M059J (cell line): ENCODE results near the gene BPIFB2. TPM values are rescaled to one million over a fixed set of nuclear protein-coding genes. Genes with fewer than 3 reads are reported as not detected.
"Not testable (repeated sequence)": the region's sequence is repeated elsewhere in the genome, so short reads cannot be mapped to it uniquely, and the experiment has no call there.

Experiments
- DNase-seq: peaks from one replicate; pipeline ENCODE4 v3.0.0-alpha.2; 2012; ENCODE audit warnings: low read depth
- total RNA-seq: library from RNA; depleted of rRNA; stranded (reverse); fragments of >200 nt; shearing (Covaris generic); gene quantifications from 2 replicates; pipeline ENCODE4 v1.2.3, GENCODE V29; 2014; rRNA removed

Gene BPIFB2, protein sequence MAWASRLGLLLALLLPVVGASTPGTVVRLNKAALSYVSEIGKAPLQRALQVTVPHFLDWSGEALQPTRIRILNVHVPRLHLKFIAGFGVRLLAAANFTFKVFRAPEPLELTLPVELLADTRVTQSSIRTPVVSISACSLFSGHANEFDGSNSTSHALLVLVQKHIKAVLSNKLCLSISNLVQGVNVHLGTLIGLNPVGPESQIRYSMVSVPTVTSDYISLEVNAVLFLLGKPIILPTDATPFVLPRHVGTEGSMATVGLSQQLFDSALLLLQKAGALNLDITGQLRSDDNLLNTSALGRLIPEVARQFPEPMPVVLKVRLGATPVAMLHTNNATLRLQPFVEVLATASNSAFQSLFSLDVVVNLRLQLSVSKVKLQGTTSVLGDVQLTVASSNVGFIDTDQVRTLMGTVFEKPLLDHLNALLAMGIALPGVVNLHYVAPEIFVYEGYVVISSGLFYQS
- total RNA-seq: not detected in 2 replicates

DNA sequence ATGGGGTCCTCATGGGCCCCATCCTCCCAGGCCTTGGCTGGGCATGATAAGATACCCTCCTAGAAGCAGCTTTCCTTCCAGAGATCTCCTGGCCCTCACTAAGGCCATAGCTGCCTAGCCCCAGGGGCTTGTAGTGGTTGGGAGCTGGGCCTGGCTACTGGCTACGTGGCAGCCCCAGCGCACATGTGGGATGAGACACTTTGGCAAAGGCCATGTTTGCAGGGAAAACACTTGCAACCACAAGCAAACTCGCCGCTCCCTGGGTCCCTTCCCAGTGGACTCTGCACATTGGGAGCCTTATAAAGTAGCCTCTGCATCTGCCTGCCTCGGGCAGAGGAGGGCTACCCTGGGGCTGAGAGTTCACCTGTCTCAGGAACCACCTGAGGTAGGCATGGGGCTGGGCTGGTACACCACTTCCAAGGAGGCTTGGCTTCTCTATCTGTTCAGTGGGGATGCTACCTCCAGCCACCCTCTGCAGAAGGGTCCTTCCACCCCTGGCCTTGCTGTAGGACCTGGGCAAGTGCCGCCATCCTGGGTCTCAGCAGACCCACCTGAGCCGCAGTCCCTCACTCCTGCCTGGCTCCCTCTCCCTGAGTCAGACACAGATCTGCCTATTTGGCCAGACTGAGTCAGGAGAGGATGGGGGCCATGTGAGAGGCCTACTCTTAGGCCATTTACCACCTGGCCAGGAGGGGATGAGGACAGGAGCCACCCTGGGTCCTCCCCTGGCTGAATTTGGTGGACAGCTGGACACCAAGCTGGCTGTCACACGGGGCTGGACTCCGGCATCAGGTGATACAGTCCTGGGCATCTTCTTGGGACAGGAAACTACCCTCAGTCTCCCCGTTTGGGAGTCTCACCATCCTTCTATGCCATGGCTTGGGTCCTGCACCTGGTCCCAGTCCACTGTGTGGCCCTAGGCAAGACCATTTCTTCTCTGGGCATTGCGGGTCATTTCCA, at the start of gene BPIFB2:
BPIFB2 (plus strand) TSS at position 329 of the 960 bp plus-strand sequence. CDS start 871 bp downstream, outside the sequence.
- peak; percentile 12 for DNase-seq

DNA sequence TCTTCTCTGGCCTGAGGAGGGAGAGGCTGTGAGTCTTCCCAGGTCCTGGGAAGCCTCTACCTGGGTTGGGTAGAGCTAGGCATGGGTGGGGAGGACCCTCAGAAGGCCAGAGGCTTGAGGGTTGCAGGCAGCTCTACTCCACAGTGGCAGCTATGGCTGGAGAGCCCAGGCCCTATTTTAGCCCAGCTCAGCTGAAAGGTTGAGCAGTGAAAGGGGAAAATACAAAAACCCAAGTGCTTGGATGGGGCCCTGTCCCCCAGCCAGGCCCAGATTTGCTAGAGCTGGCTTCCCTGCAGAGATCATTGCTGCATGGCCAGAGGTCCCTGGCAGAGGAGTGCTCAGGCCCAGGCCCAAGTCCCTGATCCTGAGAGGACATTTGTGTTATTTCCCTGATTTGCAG, 48.9 kb upstream of the BPIFB2 start:
- no peak for DNase-seq

DNA sequence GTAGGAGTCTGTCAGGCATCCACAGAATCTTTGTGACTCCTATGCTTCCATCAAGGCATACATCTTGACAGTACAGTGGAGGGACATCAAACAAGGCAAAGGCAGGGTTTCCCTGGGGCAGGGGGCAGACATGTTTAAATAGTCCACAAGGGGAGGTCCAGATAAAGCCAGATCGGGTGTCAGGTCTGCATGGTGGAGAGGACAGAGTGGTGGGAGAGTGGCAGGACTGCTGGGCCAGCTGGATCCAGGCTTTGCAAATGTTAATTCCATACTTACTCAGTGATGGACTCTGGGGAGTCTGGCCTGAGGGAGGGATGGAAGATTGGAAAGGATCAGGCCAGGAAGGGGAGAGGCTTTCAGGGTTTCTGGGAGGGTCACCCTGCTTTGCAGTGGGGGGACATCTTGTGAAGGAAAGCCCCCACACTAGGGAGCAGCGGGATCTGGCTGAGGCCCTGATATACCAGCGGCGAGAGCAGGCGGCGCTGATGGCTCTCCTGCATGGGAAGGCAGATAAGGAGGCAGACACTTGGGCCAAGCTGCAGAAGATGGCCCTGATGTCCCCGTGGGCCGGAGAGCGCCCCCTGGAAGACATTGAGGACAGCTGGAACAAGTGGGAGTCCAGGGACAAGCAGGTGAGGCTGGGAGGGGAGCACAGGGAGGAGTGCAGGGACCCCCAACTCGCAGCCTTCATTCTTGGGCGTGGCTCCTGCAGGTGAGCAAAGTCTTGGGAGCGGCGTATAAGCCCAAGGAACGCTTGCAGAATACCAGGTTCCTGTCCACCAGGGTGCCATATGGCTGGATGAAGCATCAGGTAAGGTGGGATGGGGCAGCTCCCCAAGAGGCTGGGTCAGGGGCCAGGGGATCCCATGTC, 47.9 kb upstream of the BPIFB2 start:
- no peak for DNase-seq

DNA sequence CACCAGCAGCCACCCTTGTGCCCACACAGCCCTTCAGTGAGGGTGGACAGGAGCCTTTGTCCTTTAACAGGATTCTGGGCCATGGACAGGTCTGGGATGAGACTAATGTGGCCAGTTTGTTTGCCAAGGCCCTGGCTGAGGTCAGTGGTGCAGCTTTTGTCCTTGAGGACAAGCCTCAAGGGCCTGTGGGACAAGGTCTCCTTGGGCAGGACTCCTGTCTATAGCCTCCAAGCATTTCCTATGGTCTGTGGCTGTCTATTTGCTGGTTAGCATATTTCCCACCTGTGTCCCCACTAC, 47.3 kb upstream of the BPIFB2 start:
- DNase-seq: no peak

DNA sequence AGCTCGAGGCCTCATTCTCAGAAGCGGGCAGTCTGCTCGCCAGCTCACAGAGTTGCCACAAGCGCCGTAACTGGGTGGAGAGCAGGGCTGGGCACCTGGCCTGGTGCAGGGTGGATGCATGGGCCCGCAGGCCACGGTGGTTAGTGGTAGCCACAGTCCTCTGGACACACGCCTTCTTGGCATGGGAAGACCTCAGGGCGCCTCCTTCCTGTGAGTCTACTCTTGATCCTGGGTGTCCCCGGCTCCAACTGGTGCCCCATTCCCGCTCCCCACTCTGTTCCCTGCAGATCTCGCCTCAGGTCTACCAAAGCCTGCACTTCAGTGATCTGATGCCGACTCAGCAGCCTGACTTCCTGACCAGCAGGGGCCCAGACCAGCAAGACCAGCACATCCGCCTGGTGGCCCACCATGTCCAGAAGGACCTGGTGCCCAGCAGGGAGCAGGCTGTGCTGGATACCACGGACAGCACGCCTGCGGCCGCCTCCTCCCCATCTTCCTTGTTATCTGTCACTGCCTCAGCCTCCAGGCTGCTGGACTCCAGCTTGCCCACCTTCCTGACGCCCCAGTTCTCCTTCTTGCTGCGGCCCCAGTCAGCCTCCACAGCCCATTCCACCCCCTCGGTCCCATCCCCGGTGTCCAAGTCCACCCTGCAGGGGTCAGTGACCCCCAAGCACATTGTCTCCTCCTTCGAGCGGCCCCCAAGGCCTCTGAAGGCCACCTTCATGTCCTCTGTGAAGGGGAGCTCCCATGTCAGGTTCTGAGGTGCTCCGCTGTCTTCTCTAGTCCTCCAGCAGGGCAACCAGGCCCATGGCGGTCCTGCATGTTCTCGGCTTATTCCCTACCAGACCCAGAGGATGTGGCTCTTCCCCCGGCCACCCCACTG, 46.4 kb upstream of the BPIFB2 start:
- no peak for DNase-seq

DNA sequence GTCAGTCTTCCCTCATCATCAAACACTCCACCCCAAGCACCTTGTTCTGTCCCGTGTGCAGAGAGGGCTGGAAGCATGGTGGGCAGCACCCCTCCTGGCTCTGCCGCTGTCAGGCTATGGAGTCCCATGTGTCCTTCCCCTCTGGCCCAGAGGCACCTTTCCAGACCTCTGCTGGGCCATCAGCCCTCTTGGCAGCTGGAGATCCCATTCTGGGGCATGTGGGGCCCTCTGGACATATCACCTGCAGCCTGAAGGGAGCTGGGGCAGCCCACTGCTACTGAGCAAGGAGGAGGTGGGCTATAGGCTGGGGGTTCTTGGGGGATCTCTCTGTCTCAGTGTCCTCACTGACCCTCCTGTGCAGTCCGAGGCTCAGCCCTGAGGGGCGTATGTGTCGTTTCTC, 45.5 kb upstream of the BPIFB2 start:
- no peak for DNase-seq

DNA sequence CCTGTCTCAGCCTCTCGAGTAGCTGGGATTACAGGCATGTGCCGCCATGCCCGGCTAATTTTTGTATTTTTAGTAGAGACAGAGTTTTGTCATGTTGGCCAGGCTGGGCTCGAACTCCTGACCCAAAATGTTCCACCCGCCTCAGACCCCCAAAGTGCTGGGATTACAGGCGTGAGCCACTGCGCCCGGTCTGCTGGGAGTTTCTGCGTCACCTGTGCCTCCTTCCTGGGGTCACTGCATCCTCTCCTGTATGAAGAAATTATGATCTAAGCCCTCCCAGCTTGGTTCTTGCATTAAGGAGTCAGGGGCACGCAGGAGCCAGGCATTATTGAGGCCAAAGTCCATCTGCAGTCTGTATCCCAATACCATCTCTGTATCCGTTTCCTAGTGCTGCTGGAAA, 44.9 kb upstream of the BPIFB2 start:
- DNase-seq: not testable (repeated sequence)

DNA sequence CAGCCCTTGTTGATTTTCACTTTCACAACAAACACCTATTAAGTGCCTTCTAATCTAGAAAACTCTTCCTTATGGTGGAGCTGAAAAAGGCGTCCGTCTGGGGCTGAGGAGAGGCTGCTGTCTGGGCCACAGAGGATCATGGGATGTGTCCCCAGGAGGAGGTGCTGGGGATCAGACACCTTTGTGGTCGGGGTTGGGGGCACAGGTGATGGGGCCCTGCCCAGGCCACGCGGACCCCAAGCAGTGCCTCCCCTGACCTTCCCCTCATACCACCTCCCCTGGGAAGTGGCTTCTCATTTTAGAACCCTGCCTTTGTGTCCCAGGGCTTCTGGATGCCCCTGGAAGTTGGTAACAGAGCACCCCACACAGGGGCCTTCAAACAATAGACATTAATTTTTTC, 44.3 kb upstream of the BPIFB2 start:
- no peak for DNase-seq

DNA sequence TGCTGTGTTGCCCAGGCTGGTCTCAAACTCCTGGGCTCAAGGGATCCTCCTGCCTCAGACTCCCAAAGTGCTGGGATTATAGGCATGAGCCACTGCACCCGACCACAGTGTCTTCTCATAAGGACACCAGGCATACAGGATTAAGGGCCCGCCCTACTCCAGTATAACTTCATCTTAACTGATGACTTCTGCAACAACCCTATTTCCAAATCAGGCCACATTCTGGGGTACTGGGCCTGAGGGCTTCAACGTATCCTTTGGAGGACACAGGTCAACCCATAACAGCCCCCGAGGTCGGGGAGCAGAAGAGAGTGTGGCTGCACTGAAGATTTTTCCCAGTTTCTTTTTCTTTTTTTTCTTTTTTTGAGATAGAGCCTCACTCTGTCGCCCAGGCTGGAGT, 42.9 kb upstream of the BPIFB2 start:
- DNase-seq: no peak

DNA sequence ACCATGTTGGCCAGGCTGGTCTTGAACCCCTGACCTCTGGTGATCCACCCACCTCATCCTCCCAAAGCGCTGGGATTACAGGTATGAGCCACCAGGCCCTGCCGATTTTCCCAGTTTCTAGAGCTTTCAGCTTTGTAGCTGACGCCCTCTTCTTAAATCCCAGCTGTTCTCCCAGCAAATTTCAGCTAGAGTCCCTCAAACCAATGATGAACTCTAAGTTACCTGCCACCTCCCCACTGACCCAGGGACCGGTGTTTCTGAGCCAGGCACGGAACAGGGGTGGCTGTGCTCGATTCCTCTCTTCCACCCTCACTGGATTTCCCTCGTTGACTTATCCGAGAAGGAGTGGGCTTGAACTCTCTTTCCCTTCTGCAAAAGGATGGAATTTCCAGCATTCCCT, 42.4 kb upstream of the BPIFB2 start:
- DNase-seq: no peak

DNA sequence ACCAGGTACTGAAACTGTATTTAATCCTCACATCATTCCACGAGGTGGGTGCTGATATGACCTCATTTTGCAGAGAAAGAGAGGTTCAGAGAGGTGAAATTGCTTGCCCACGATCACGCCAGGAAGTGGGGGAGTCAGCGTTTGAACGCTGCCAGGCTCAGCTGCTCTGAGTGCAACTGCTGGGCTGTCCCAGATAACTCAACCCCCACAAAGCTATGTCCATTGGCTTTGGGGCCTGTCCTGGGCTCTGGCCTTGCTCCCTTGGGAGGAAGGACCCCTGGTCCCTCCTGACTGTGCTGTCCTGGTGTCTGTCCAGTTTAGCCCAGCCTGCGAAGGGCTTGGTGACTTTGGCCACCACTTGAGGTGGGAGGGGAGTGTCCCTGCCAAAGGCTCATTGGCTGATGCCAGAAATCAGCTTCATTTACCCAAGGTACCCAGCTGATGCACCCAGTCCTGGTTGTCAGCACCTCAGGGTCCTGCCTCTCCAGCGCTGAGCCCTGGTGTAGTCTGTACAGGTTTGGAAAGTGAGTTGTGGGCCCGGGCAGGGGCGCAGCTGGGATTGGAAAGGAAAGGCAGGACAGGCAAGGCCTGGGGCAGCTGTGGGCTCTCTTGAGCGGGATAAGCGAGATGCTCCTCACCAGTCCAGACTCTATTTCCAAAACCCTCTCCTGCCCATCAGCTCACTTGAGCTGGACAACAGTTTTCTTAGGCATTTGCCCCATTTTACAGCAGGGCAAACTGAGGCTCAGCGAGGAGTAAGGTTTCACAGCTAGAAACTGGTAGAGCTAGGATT, 41.7 kb upstream of the BPIFB2 start:
- DNase-seq: no peak

DNA sequence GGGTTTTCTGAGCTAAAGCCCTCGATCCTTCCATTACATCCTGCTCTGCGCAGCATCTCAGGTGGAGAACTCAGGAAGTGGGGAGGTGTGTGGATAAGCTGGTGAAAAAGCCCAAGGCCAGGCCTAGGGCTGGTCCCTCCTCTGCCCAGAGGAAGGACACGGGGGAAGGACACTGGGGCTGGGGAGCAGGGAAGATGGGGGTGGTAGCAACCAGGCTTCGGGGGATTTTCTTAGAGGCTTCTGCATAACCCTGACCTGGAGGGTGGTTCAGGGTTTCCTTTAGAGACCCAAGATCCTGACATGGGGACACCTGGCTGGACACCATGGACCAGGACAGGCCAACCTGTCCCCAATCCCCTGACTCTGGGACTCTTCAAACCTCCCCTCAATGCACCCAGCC, 41.1 kb upstream of the BPIFB2 start:
- no peak for DNase-seq

DNA sequence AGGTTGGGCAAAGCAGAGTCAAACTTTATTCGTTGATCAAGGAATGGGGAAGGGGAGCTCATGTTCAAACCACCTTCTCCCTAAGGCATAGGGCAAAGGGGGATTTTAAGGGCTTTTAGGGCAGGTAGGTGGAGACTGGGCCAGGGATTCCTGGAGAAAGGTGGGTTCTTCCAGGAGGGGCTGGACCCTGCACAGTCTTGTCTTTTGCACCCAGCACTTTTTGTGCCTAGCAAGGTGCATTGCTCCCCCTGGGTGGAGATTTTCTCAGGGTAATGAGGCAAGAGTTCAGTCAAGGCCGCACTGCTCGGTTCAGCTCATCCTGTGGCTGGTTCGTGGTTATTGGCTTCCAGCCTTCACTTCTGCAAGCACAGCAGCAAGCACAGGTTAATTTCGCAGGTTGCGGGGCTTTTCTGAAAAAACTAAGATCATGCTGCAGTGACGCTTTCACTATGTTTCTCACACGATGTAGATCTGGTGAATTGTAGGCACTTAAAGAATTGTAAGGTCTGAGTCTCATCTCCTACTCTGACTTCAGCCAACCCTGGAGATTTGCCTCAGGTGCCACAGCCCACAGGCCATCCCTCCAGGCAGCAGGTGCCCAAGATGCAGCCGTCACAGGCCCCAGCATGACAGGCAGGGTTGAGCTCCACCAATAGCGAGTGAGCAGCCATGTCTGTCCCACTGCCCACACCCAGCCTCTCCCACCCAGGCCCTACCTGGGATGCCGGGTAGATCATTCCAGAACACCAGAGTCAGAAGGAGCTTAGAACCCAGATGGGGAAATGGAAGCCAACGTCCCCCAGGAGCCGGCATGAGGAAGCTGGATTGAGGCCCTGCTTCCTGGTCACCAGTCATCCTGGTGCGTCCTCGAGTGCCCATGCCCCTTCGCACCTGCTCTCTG, 40.4 kb upstream of the BPIFB2 start:
- no peak for DNase-seq

DNA sequence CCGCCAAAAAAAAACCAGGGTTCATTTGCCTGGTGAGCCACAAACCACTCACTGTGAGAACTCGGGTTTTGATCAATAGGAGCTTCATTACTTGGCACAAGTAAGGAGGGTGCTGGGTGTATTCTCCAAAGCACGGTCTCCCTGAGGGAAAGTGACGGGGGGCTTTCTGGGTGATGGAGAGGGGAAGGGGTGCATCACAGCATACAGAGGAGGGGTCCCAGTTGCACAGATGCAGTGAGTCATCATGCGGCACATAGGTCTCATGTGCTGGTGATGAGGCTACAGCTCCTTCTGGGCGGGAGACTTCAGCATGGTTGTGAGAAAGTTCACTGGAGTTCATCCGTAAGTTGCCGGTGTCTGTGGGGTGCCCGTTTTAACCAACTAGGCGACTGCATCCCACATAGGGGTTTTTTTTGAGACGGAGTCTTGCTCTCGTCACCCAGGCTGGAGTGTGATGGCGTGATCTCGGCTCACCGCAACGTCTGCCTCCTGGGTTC, 39.5 kb upstream of the BPIFB2 start:
- DNase-seq: no peak

DNA sequence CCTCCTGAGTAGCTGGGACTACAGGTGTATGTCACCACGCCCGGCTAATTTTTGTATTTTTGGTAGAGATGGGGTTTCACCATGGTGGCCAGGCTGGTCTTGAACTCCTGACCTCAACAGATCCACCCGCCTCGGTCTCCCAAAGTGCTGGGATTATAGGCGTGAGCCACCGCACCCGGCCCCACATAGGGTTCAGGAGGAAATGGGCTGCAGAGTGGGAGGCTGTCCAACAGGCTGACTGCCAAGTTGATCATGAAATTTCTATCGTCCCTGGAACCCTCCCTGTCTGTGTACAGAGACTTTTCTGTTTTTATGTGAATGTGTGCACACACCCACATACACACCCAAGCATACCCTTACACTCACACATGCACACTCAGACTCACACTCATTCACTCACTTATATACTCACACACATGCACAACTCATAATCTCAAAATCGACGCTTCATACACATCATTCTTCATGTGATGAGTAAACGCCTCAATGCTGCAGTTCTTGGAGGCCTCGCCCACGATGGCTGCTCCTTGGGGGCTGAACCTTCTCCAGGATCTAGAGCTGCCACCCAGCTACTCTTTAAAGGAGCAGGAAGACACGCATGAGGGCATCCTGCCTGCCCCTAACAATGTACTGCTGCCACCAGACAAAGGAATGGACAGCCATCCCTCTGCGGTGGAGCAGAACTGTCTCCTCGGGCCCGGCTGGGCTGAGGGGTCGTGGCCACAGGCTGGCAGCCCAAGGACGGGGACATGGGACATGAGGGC, 38.8 kb upstream of the BPIFB2 start:
- DNase-seq: no peak

DNA sequence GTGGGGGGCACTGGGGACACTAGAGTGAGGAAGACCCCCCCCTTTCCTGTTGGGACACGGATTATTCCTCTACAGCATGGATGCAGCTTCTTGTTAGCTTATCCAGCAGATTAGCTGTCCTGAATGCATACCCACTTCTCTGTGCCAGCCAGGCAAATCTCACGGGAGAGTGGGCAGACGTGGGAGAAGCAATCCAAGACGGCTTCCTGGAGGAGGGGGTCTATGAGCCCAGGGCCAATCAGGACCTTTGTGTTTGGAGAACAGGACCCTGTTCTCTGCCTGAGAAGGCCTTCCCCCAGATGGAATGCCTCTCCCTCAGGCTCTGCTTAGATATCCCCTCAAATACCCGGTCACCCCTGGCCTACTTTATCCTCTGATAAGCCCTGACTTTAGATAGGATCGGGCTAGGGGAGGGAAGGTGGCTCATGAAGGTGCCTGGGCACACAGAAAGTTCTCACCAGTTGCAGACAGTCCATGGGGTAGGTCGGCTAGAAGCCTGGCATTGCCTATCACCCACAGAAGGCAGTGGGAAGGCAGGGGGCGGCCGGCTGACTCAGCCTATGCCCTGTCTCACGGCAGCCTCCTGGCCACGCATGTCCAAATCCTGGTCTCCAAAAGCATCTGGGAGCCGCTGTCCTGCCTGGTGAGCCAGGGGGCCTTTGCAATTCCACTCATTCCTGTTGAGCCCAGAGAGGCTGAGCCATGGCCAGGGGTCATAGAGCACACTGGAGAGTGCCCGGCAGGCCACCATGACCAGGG, 38.0 kb upstream of the BPIFB2 start:
- DNase-seq: no peak
